Psoas muscle (tissue), 8 donors: ENCODE results near the gene SLC4A5. TPM values are rescaled to one million over a fixed set of nuclear protein-coding genes. Genes with fewer than 3 reads are reported as not detected.

Source experiments
- ATAC-seq, 4 donors: fragments of 200-7000 bp; cut with Tn5 transposase; one replicate each; pipeline ENCODE4 v1.9.1; 2020; ENCODE audit warnings: moderate library complexity in 3 of 4, mild to moderate bottlenecking in 2 of 4
- DNase-seq, 2 donors: peaks; one replicate each; pipeline ENCODE4 v3.0.0-alpha.2; 2020
- H3K27ac ChIP-seq: fragments of 200-600 bp; one replicate; pipeline ENCODE4 v1.8.0; 2022
- H3K27me3 ChIP-seq, 3 donors: fragments of 200-600 bp in 1 of 3; one replicate each; pipeline versions ENCODE4 v1.6.1 to v1.8.0; 2013 to 2022; ENCODE audit warnings: low read length in 2 of 3, mild to moderate bottlenecking in 2 of 3, moderate library complexity in 1 of 3; ENCODE audit not compliant: insufficient read depth in 3 of 3
- H3K36me3 ChIP-seq, 2 donors: fragments of 200-600 bp in 1 of 2; one replicate each; pipeline versions ENCODE4 v1.6.1 to v1.8.0; 2013 to 2022; ENCODE audit warnings: low read depth in 1 of 2, mild to moderate bottlenecking in 1 of 2, moderate library complexity in 1 of 2; ENCODE audit not compliant: insufficient read depth in 1 of 2
- H3K4me1 ChIP-seq: fragments of 200-600 bp; one replicate; pipeline ENCODE4 v1.8.0; 2022
- H3K4me3 ChIP-seq: fragments of 200-600 bp; one replicate; pipeline ENCODE4 v1.8.0; 2022; ENCODE audit warnings: mild to moderate bottlenecking
- H3K9me3 ChIP-seq: fragments of 200-600 bp; one replicate; pipeline ENCODE4 v1.8.0; 2022
- CTCF ChIP-seq: fragments of 200-600 bp; IDR thresholded peaks from one replicate; pipeline ENCODE4 v1.8.0; 2022; ENCODE audit warnings: antibody characterized with exemption
- WGBS, 3 donors: extraction: QIAGEN DNeasy Blood & Tissue Kit; methylation state at CpG; one replicate each; pipeline versions ENCODE4 v1.1.6 to v1.1.7; 2013; 5-methylcytosine and 5-hydroxymethylcytosine counted together
- intact Hi-C, 2 donors: fragments of 100-400 bp; cut with DNase I; formaldehyde crosslinking; loops; one replicate each; pipeline versions ENCODE4 v1.11.0 to v1.14.2; 2022
- polyA plus RNA-seq, 3 donors: library from polyadenylated mRNA; stranded (reverse); fragments of 200-250 nt; gene quantifications; one replicate each; pipeline ENCODE4 v1.2.3, GENCODE V29; 2013
- total RNA-seq, 4 donors: library from RNA; stranded (reverse); fragmentation: NEBNext Ultra II Directional in 2 of 4; extraction: Animal tissue kit (Norgen Biotek cat#: 25700) in 2 of 4; gene quantifications; one replicate each; pipeline versions ENCODE4 v1.2.1 to v1.2.4, GENCODE V29; 2021 to 2023
- donor health status: healthy with polysubstance abuse.
- donor health status: DM: no; HTN: no; CAD: no; lungs with moderate emphysema.
- donor health status: Bipolar disorder and iron deficiency.
- donor health status: healthy.
- donor health status: DM: yes; HTN: yes; CAD: no.
- donor health status: DM: no; HTN: no; CAD: no.
- donor health status: DM: no; HTN: no; CAD: no.
- donor health status: DM: yes; HTN: yes; CAD: no.

Gene SLC4A5
- total and polyA plus RNA-seq, 7 donors: 0.27 to 5.7 (median 0.57) TPM

GRCh38 chr2:74300506-74300905 lies 42.7 kb downstream of the SLC4A5 start:
- 90 to 94% (median 93%) methylated on average over 2 of the region's 2 CpGs for whole genome bisulfite sequencing, 3 donors
- ATAC-seq: no peak
- H3K4me1 ChIP-seq: no peaks in the 10 kb centered on the region
- intact Hi-C loops: no loop called here
- no peaks in the 10 kb centered on the region for H3K36me3 ChIP-seq
- H3K27me3 ChIP-seq: no peaks in the 10 kb centered on the region
- H3K4me3 ChIP-seq: no peak overlapping the region
- no peak for TF ChIP-seq CTCF
- no peaks in the 10 kb centered on the region for H3K9me3 ChIP-seq
- no peak for DNase-seq
- H3K27ac ChIP-seq: no peak overlapping the region

GRCh38 chr2:74297950-74298349 lies 45.3 kb downstream of the SLC4A5 start:
- DNase-seq (no peak), ATAC-seq (no peak)
- Histone ChIP-seq H3K4me3 (no peak overlapping the region), H3K27me3 (no peaks in the 10 kb centered on the region), H3K27ac (no peak overlapping the region), H3K9me3 (no peaks in the 10 kb centered on the region), H3K4me1 (no peaks in the 10 kb centered on the region), H3K36me3 (no peaks in the 10 kb centered on the region)
- TF ChIP-seq CTCF: no peak
- 88 to 95% (median 88%) methylated on average over 1 of the region's 1 CpG for WGBS, 3 donors
- intact Hi-C loops: no loop called here

GRCh38 chr2:74297391-74297790 lies 45.8 kb downstream of the SLC4A5 start:
- ATAC-seq (no peak), DNase-seq (no peak)
- H3K9me3 ChIP-seq: no peaks in the 10 kb centered on the region
- intact Hi-C loops: no loop called here
- H3K4me3 ChIP-seq: no peak overlapping the region
- no peak for TF ChIP-seq CTCF
- H3K27ac ChIP-seq: no peak overlapping the region
- no peaks in the 10 kb centered on the region for H3K27me3 ChIP-seq
- H3K4me1 ChIP-seq: no peaks in the 10 kb centered on the region
- no peaks in the 10 kb centered on the region for H3K36me3 ChIP-seq

GRCh38 chr2:74293191-74293991 lies 49.8 kb downstream of the SLC4A5 start:
- no peak for ATAC-seq

More at GRCh38 chr2:74293191-74293991, 49.8 kb downstream of the SLC4A5 start:
- Histone ChIP-seq H3K4me3 (no peak overlapping the region), H3K27me3 (no peaks in the 10 kb centered on the region), H3K4me1 (no peaks in the 10 kb centered on the region), H3K9me3 (no peaks in the 10 kb centered on the region), H3K27ac (no peak overlapping the region), H3K36me3 (no peaks in the 10 kb centered on the region)
- intact Hi-C loops: no loop called here
- DNase-seq: no peak
- 87 to 90% (median 88%) methylated on average over 6 of the region's 6 CpGs for WGBS, 3 donors
- TF ChIP-seq CTCF: no peak
